ENCODE results near the gene TBC1D12.
A peak's percentile ranks its signal among the peaks of the same experiment; 100 is the strongest.
"Not testable (repeated sequence)": the region's sequence is repeated elsewhere in the genome, so short reads cannot be mapped to it uniquely, and the experiment has no call there.

The TBC1D12 gene

GRCh38 chr10:94461503-94461902 lies 59.2 kb downstream of the TBC1D12 start:
- DNase-seq, result no peak

DNA sequence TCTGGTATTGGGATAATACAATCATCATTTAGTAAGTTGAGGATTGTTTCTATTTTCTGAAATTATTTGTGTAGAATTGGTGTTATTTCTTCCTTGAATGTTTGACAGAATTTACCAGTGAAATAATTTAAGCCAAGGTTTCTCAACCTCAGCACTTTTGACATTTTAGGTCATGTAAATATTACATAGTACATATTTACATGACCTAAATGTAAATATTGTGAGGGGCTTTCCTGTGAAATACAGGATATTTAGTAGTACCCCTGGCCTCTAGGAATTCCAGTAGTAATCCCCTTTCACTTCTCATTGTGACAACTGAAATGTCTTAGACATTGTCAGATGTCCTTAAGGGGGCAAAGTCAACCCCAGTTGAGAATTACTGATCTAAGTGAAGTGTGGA lies 59.8 kb downstream of the TBC1D12 start:
- DNase-seq, result no peak

DNA sequence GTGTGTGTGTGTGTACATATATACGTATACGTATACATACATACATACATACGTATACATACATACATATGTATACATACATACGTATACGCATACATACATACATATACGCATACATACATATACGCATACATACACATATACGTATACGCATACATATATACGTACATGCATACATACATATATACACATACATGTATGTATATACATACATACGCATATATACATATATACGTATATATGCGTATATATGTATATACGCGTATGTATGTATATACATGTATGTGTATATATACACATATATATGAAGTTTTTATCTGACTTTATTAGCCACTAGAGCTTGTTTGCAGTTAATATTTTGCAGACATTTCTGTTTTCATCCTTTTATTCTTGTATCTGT lies 63.3 kb downstream of the TBC1D12 start:
- DNase-seq, result no peak

- no peak for DNase-seq
Measured at GRCh38 chr10:94481410-94481809, 79.1 kb downstream of the TBC1D12 start.

DNA sequence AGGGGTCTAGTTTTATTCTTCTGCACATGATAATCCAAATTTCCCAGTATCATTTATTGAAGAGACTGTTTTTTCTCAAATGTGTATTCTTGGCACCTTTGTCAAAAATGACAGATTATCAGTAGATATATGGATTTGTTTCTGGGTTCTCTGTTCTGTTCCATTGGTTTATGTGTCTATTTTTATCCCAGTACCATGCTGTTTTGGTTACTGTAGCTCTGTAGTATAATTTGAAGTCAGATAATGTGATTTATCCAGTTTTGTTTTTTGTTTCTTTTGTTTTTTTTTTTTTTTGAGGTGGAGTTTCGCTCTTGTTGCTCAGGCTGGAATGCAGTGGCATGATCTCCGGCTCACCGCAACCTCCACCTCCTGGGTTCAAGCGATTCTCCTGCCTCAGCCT lies 81.6 kb downstream of the TBC1D12 start:
- DNase-seq, result no peak

DNA sequence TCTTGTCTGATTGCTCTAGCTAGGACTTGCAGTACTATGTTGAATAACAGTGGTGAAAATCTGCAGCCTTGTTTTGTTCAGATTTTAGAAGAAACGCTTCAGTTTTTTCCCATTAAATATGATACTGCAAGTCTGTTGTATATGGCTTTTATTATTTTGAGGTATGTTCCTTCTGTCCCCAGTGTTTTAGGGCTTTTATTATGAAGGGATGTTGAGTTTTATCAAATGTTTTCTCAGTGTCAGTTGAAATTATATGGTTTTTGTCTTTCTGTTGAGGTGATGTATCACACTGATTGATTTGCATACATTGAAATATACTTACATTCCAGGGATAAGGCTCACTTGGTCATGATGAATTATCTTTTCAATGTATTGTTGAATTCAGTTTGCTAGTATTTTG lies 82.8 kb downstream of the TBC1D12 start:
- DNase-seq, result no peak

GRCh38 chr10:94487575-94487974 lies 85.2 kb downstream of the TBC1D12 start:
- no peak for DNase-seq

GRCh38 chr10:94489107-94489506 lies 86.8 kb downstream of the TBC1D12 start:
- DNase-seq, result no peak

DNA sequence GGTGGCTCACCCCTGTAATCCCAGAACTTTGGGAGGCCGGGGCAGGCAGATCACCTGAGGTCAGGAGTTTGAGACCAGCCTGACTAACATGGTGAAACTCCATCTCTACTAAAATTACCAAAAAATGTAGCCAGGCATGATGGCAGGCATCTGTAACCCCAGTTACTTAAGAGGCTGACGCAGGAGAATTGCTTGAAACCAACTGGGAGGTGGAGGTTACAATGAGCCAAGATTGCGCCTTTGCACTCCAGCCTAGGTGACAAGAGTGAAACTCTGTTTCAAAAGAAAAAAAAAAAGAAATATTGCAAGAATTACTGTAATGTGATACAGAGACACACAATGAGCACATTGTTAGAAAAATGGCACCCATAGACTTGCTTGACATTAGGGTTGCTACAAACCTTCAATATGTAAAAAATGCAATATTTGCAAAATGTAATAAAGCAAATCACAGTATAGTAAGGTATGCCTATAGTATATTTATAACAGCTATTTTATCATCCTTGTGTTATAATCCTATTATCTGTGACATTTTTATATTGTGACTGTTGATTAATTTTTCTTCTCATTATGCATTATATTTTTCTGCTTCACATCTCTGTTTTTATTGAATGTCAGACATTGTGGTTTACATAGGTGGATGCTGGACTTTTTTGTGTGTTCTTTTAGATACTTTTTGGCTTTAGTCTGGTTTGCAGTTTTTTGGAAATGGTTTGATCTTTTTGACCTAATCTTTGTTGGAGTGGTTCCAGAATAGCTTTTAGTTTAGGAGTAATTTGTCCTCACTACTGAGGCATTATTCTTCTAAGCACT lies 87.8 kb downstream of the TBC1D12 start:
- no peak for DNase-seq

DNA sequence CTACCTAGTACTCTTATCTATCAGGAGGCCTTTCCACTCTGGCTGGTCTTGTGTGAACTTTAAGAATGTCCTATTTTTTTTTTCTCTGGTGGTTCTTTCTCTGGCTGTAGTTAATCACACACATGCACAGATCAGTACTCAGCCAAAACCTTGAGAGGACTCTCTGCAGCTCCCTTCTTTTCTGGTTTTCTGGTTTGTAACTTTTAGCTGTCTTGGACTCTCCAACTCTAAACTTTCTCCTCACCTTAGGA lies 88.4 kb downstream of the TBC1D12 start:
- DNase-seq, result no peak

DNA sequence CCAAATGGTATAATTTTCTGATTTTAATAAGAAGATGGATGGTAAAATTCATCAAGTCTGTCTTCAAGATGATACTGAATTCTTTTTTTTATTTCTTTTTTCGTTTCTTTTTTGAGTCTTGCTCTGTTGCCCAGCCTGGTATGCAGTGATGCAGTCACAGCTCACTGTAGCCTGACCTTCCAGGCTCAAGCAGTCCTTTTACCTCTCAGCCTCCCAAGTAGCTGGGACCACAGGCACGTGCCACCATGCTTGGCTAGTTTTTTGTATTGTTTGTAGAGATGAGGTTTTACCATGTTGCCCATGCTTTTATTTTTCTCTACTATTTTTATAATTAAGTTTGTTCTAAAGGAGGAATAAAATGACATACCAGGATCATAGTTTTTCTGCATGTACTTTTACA lies 91.1 kb downstream of the TBC1D12 start:
- DNase-seq, result no peak

- no peak for DNase-seq
Measured at GRCh38 chr10:94496010-94496409, 93.7 kb downstream of the TBC1D12 start.

DNA sequence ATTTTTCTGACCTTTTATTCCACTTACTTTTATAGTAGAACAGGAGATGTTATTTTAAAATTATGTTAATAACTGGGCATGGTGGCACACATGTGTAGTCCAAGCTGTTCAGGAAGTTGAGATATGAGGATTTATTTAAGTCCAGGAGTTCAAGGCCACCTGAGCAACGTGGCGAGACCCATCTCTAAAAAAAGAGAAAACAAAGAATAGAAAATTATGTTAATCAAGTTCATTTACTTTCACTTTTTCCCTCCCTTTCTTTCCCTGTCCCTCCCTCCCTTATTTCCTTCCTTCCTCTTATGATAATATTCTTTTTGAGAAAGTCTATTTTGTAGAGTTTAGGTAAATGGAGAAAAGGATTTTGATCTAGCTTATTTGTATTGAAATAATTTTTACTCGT lies 94.3 kb downstream of the TBC1D12 start:
- no peak for DNase-seq

DNA sequence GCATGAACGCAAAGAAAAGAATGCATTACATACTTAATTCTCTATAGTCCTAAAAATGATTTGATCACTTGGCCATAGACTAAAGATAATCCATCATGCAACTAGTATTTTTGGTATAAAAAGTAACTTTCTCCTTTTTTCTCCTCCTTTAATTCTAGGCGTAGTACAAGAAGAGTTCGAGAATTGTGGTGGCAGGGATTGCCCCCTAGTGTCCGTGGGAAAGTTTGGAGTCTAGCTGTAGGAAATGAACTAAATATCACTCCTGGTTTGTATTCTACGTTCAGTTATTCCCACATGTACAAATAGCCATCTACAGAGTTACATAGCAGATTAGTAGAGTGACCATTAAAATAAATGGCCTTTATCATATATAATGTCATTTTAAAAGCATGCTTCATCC lies 97.7 kb downstream of the TBC1D12 start:
- no peak for DNase-seq

GRCh38 chr10:94521276-94522250 lies 119.2 kb downstream of the TBC1D12 start:
- DNase-seq, result no peak

DNA sequence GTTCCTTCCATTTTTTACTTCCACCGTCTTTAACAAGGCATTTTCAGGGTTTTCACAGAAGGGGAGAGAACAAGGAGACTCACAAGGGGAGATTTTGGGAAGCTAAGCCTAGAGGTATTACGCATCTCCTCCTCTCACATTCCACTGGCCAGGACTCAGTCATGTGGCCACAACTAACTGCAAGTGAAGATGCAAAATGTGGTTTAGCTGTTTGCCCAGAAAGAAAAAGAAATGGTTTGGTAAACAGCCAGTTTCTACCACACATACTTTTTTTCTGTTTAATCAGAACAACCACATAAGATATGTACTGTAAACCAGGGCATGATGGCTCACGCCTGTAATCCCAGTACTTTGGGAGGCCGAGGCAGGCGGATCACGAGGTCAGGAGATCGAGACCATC lies 121.8 kb downstream of the TBC1D12 start:
- DNase-seq, result no peak

DNA sequence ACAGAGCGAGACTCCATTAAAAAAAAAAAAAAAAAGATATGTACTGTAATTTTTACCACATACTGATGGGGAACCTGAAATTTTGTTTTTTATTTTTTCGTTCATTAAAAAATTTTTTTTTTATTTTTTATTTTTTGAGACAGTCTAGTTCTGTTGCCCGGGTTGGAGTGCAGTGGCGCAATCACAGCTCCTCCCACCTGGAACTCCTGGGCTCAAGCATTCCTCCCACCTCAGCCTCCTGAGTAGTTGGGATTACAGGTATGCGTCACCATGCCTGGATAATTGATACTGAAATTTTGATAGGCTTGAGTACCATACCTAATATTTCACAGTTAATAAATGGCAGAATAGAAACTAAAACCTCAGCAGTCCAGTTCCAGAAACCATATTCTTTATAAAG lies 122.4 kb downstream of the TBC1D12 start:
- no peak for DNase-seq

DNA sequence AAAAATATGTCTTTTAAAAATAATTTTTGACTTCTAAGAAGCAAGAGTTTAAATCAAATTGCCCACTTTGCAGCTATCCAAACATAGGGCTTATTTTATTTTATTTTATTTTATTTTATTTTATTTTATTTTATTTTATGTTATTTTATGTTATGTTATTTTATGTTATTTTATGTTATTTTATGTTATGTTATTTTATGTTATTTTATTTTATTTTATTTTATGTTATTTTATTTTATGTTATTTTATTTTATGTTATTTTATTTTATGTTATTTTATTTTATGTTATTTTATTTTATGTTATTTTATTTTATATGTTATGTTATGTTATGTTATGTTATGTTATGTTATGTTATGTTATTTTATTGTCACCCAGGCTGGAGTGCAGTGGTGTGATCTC lies 129.2 kb downstream of the TBC1D12 start:
- not testable (repeated sequence) for DNase-seq

GRCh38 chr10:94533027-94533426 lies 130.7 kb downstream of the TBC1D12 start:
- no peak for DNase-seq

DNA sequence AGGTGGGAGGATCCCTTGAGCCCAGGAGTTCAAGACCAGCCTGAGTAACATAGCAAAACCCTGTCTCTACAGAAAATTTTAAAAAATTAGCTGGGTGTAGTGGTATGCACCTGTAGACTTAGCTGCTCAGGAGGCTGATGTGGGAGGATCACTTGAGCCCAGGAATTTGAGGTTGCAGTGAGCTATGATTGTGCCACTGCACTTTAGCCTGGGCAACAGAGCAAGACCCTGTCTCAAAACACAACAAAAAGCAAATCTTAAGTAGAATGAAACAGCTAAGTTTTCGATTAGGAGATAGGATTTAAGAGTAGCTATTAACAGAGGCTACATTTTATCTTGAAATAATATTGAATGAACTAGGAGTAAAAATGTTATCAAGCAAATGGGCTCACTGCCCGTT lies 139.9 kb downstream of the TBC1D12 start:
- not testable (repeated sequence) for DNase-seq

GRCh38 chr10:94545391-94546048 lies 143.2 kb downstream of the TBC1D12 start, which contains the start of gene HELLS:
HELLS (plus strand) TSS chr10:94545788; CDS start chr10:94545922, 134 bp downstream.
- DNase-seq, result peak; percentile 49 to 54

GRCh38 chr10:94546049-94546900 lies 143.9 kb downstream of the TBC1D12 start:
- no peak for DNase-seq

DNA sequence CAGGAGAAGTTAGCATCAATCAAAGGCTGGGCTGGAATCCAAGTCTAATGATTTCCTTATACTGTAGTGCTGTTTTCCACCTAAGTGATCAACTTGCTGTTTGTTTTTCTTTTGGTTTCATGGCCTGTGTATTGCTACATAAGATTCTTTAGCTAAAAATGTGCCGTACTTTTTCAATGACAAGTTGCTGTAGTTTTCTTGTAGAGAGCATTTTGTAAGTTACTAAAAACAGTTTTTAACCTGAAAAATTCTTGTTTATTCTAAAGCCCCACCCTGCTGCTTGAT lies 144.5 kb downstream of the TBC1D12 start:
- DNase-seq, result no peak
